IMR-90 (cell line): ENCODE measurements around the gene CHST5. TPM values are rescaled to one million over a fixed set of nuclear protein-coding genes. Genes with fewer than 3 reads are reported as not detected.

ENCODE experiments used
- ATAC-seq: fragments of 200-7000 bp; cut with Tn5 transposase; 2 replicates; pipeline ENCODE4 v1.9.1; 2020; ENCODE audit warnings: low read depth, mild to moderate bottlenecking, moderate library complexity
- BruUV-seq: library from RNA; stranded (reverse); fragments of 400-500 nt; replicated peaks from 2 replicates; lab custom pipeline; 2021; lab: Mats Ljungman, UMichigan
- CTCF ChIA-PET: fragments of 300-600 bp; formaldehyde crosslinking; extraction: SDS; loops from one replicate; lab custom pipeline; 2021; ENCODE audit warnings: antibody characterized with exemption; lab: Yijun Ruan, JAX
- POLR2A ChIA-PET: fragments of 300-600 bp; sonication (Branson Sonifier 250); formaldehyde crosslinking; loops from one replicate; lab custom pipeline; 2022; ENCODE audit warnings: antibody characterized with exemption; ENCODE audit not compliant: unreplicated experiment; lab: Charles Lee
- DNase-seq: peaks from one replicate; pipeline ENCODE4 v3.0.0; 2013
- H2AFZ ChIP-seq: replicated peaks from 2 replicates; pipeline ENCODE3; 2013; ENCODE audit warnings: low read length, mild to moderate bottlenecking; ENCODE audit not compliant: poor library complexity
- H2AK5ac ChIP-seq: 2 replicates; pipeline ENCODE4 v1.6.1; 2013; ENCODE audit warnings: low read depth, low read length, inconsistent platforms
- H2AK9ac ChIP-seq: replicated peaks from 2 replicates; pipeline ENCODE3; 2013; ENCODE audit warnings: mild to moderate bottlenecking, low read depth, low read length, moderate library complexity; ENCODE audit not compliant: poor library complexity
- H2BK120ac ChIP-seq: 2 replicates; pipeline ENCODE4 v1.6.1; 2013; ENCODE audit warnings: low read depth, low read length, inconsistent platforms
- H2BK15ac ChIP-seq: 3 replicates; pipeline ENCODE4 v1.6.1; 2013; ENCODE audit warnings: low read depth, low read length, inconsistent platforms
- H2BK20ac ChIP-seq: 2 replicates; pipeline ENCODE4 v1.6.1; 2013; ENCODE audit warnings: low read depth, mild to moderate bottlenecking, inconsistent platforms, low read length, moderate library complexity
- H2BK5ac ChIP-seq: 2 replicates; pipeline ENCODE4 v1.6.1; 2013; ENCODE audit warnings: mild to moderate bottlenecking, low read depth, low read length, inconsistent platforms; ENCODE audit not compliant: poor library complexity, severe bottlenecking
- H3K14ac ChIP-seq: replicated peaks from 2 replicates; pipeline ENCODE4 v1.6.1; 2013; ENCODE audit warnings: low read depth, low read length, inconsistent platforms
- H3K18ac ChIP-seq: 2 replicates; pipeline ENCODE4 v1.6.1; 2013; ENCODE audit warnings: low read depth, low read length, control low read depth
- H3K23ac ChIP-seq: 2 replicates; pipeline ENCODE4 v1.6.1; 2013; ENCODE audit warnings: low read depth, low read length, inconsistent platforms
- H3K27ac ChIP-seq: 2 replicates; pipeline ENCODE4 v1.5.1; 2013; ENCODE audit warnings: mild to moderate bottlenecking, control low read depth, low read length; ENCODE audit not compliant: insufficient read depth
- H3K27me3 ChIP-seq: 2 replicates; pipeline ENCODE4 v1.6.1; 2013; ENCODE audit warnings: low read length; ENCODE audit not compliant: control insufficient read depth, insufficient read depth
- H3K36me3 ChIP-seq: 2 replicates; pipeline ENCODE4 v1.6.1; 2013; ENCODE audit warnings: low read length, mixed read lengths; ENCODE audit not compliant: control insufficient read depth, insufficient read depth
- H3K4ac ChIP-seq: 2 replicates; pipeline ENCODE4 v1.6.1; 2013; ENCODE audit warnings: low read depth, low read length, inconsistent platforms
- H3K4me1 ChIP-seq: 2 replicates; pipeline ENCODE4 v1.6.1; 2013; ENCODE audit warnings: low read length, mixed read lengths; ENCODE audit not compliant: control insufficient read depth, insufficient read depth
- H3K4me2 ChIP-seq: 2 replicates; pipeline ENCODE4 v1.6.1; 2013; ENCODE audit warnings: low read depth, mild to moderate bottlenecking, control low read depth, low read length, moderate library complexity
- H3K4me3 ChIP-seq: 2 replicates; pipeline ENCODE4 v1.5.1; 2013; ENCODE audit warnings: low read depth, mild to moderate bottlenecking, control low read depth, low read length, moderate library complexity; ENCODE audit not compliant: insufficient read depth
- H3K56ac ChIP-seq: 2 replicates; pipeline ENCODE4 v1.6.1; 2013; ENCODE audit warnings: low read length, inconsistent platforms; ENCODE audit not compliant: insufficient read depth; ENCODE audit errors: extremely low read depth
- H3K79me1 ChIP-seq, 2 experiments: 2 replicates each; pipeline ENCODE4 v1.6.1; 2013; ENCODE audit warnings: low read length in 2 of 2, inconsistent platforms in 1 of 2, low read depth in 1 of 2
- H3K9ac ChIP-seq: 2 replicates; pipeline ENCODE4 v1.6.1; 2013; ENCODE audit warnings: low read depth, low read length, control low read depth
- H3K9me1 ChIP-seq: 2 replicates; pipeline ENCODE4 v1.6.1; 2013; ENCODE audit warnings: low read length, inconsistent platforms; ENCODE audit not compliant: insufficient read depth
- H3K9me3 ChIP-seq: 2 replicates; pipeline ENCODE4 v1.6.1; 2013; ENCODE audit warnings: low read length; ENCODE audit not compliant: control insufficient read depth, insufficient read depth
- H4K20me1 ChIP-seq: 2 replicates; pipeline ENCODE4 v1.6.1; 2013; ENCODE audit warnings: low read length, inconsistent platforms; ENCODE audit not compliant: insufficient read depth
- H4K5ac ChIP-seq: 2 replicates; pipeline ENCODE4 v1.6.1; 2013; ENCODE audit warnings: mild to moderate bottlenecking, low read depth, low read length, control low read depth
- H4K8ac ChIP-seq, 2 experiments: 2 replicates each; pipeline ENCODE4 v1.6.1; 2013; ENCODE audit warnings: low read depth in 2 of 2, low read length in 2 of 2, control low read depth in 1 of 2, inconsistent platforms in 1 of 2
- H4K91ac ChIP-seq: 2 replicates; pipeline ENCODE4 v1.6.1; 2013; ENCODE audit warnings: low read depth, low read length, inconsistent platforms; ENCODE audit not compliant: insufficient read depth
- CEBPB ChIP-seq: IDR thresholded peaks from 2 replicates; pipeline ENCODE4 v1.6.1; 2012; ENCODE audit warnings: low read depth, low read length, improper control_type of control experiment
- CHD1 ChIP-seq: IDR thresholded peaks from 2 replicates; pipeline ENCODE4 v1.6.1; 2012; ENCODE audit warnings: low read depth, low read length, improper control_type of control experiment
- CTCF ChIP-seq: conservative IDR thresholded peaks from 2 replicates; pipeline ENCODE4 v1.5.1; 2012; ENCODE audit warnings: mild to moderate bottlenecking, low read depth, low read length, improper control_type of control experiment
- POLR2A ChIP-seq: IDR thresholded peaks from 2 replicates; pipeline ENCODE4 v1.6.1; 2012; ENCODE audit warnings: mild to moderate bottlenecking, low read depth, low read length
- RFX5 ChIP-seq: IDR thresholded peaks from 2 replicates; pipeline ENCODE4 v1.8.0; 2012; ENCODE audit warnings: low read depth, mild to moderate bottlenecking, low read length, moderate library complexity
- SMC3 ChIP-seq: fragments of 150-350 bp; IDR thresholded peaks from 2 replicates; pipeline ENCODE4 v1.6.1; 2016; ENCODE audit warnings: low read depth, mild to moderate bottlenecking, antibody characterized with exemption, low read length, moderate library complexity
- WGBS, 2 experiments: methylation state at CpG; one replicate each; pipeline versions ENCODE4 v1.1.5 to v1.1.7; 2013; ENCODE audit warnings: missing lambda C conversion rate in 2 of 2; ENCODE audit not compliant: insufficient read length in 1 of 2; ENCODE audit errors: extremely low coverage in 2 of 2; 5-methylcytosine and 5-hydroxymethylcytosine counted together
- dilution Hi-C: fragments of 300-500 bp; cut with HindIII; formaldehyde crosslinking; loops from one replicate; pipeline ENCODE4 v1.14.3; 2018; ENCODE audit warnings: low sequenced_read_pairs; ENCODE audit not compliant: unreplicated experiment
- in situ Hi-C: fragments of 300-500 bp; cut with MboI; formaldehyde crosslinking; loops from 3 replicates; pipeline ENCODE4 v1.14.3; 2019; ENCODE audit warnings: low sequenced_read_pairs, inconsistent platforms, mixed read lengths
- intact Hi-C: fragments of 100-400 bp; cut with micrococcal nuclease; formaldehyde crosslinking; loops from 2 replicates; pipeline ENCODE4 v1.10.0; 2022
- polyA plus RNA-seq, 3 experiments: library from polyadenylated mRNA; depleted of rRNA; stranded (reverse); fragments of >200 nt; gene quantifications; 2 replicates each; pipeline ENCODE4 v1.2.3, GENCODE V29; 2012; ENCODE audit warnings: low replicate concordance in 1 of 3
- total RNA-seq: library from RNA; depleted of rRNA; stranded (reverse); fragments of >200 nt; gene quantifications from 2 replicates; pipeline ENCODE4 v1.2.3, GENCODE V29; 2012

The CHST5 gene
- total and polyA plus RNA-seq, 2 of the 4 experiments (the other 2 are of a cell fraction): not detected

GRCh38 chr16:75482434-75483205 is 53.3 kb downstream of the CHST5 start:
- DNase-seq (no peak), ATAC-seq (no peak)
- Histone ChIP-seq H3K4ac (no peak overlapping the region), H3K56ac (no peak overlapping the region), H3K23ac (no peak overlapping the region), H3K79me1 (no peaks in the 10 kb centered on the region), H2AK5ac (no peak overlapping the region), H2AFZ (no peak overlapping the region), H3K36me3 (no peaks in the 10 kb centered on the region), H2BK20ac (no peak overlapping the region), H4K8ac (no peak overlapping the region), H3K9me1 (no peaks in the 10 kb centered on the region), H2BK15ac (no peak overlapping the region), H4K91ac (no peak overlapping the region), H4K20me1 (no peaks in the 10 kb centered on the region), H2AK9ac (no peak overlapping the region), H4K5ac (no peak overlapping the region), H3K27me3 (peaks cover 16% of the 10 kb centered on the region), H3K9me3 (no peaks in the 10 kb centered on the region), H3K14ac (no peak overlapping the region), H2BK120ac (no peak overlapping the region), H3K27ac (no peak overlapping the region), H2BK5ac (no peak overlapping the region), H3K9ac (no peak overlapping the region), H3K4me2 (no peak overlapping the region), H3K4me1 (no peaks in the 10 kb centered on the region), H3K18ac (no peak overlapping the region), H3K4me3 (no peak overlapping the region)
- no TSS peak for BruUV-seq
- intact Hi-C loops: no loop called here
- dilution Hi-C loops: no loop called here
- no peak for TF ChIP-seq POLR2A
- no peak for TF ChIP-seq SMC3
- no peak for TF ChIP-seq CTCF
- TF ChIP-seq CHD1: no peak
- TF ChIP-seq CEBPB: no peak
- no peak for TF ChIP-seq RFX5
- in situ Hi-C loops: no loop called here
- CTCF ChIA-PET: interaction anchor here (1.2 kb wide), 1 partner anchor 109 kb away, joined by 3 read pairs; no protein-coding TSS in a partner anchor
- POLR2A ChIA-PET: no interaction called here
- WGBS, 2 experiments: 87% methylated on average over 3 of the region's 14 CpGs; no CpG with 5 or more reads in 1 of the 2 experiments
